HepG2 (cell line): ENCODE data around the gene MRPL28. TPM values are rescaled to one million over a fixed set of nuclear protein-coding genes. Genes with fewer than 3 reads are reported as not detected.

Experiments
- CENPX ChIP-seq: sonication (generic); formaldehyde crosslinking; IDR thresholded peaks from 2 replicates; pipeline ENCODE4 v1.9.0; 2021; ENCODE audit warnings: mild to moderate bottlenecking, missing genetic modification reagents, moderate library complexity
- GPN1 ChIP-seq: sonication (generic); formaldehyde crosslinking; IDR thresholded peaks from 2 replicates; pipeline ENCODE4 v1.5.1; 2020; ENCODE audit warnings: missing genetic modification reagents, borderline replicate concordance
- IRF2 ChIP-seq: IDR thresholded peaks from 2 replicates; pipeline ENCODE4 v1.6.1; 2018; ENCODE audit warnings: missing genetic modification reagents, missing compliant biosample characterization
- KAT7 ChIP-seq: IDR thresholded peaks from 2 replicates; pipeline ENCODE4 v1.6.1; 2018; ENCODE audit warnings: borderline replicate concordance, missing compliant biosample characterization
- KLF15 ChIP-seq: sonication (generic); formaldehyde crosslinking; IDR thresholded peaks from 2 replicates; pipeline ENCODE4 v1.8.1; 2023; ENCODE audit warnings: borderline replicate concordance, mild to moderate bottlenecking, inconsistent platforms, missing genetic modification reagents, mixed read lengths
- MZF1 ChIP-seq: sonication (generic); formaldehyde crosslinking; IDR thresholded peaks from 2 replicates; pipeline ENCODE4 v1.8.1; 2023; ENCODE audit warnings: mild to moderate bottlenecking, missing genetic modification reagents, borderline replicate concordance
- SOX5 ChIP-seq: IDR thresholded peaks from 2 replicates; pipeline ENCODE4 v1.6.1; 2016; ENCODE audit warnings: borderline replicate concordance
- TRAFD1 ChIP-seq: sonication (generic); formaldehyde crosslinking; IDR thresholded peaks from 2 replicates; pipeline ENCODE4 v1.5.1; 2020; ENCODE audit warnings: missing genetic modification reagents, mild to moderate bottlenecking, borderline replicate concordance
- ZBTB26 ChIP-seq: IDR thresholded peaks from 2 replicates; pipeline ENCODE4 v1.6.1; 2016; ENCODE audit warnings: missing compliant biosample characterization, missing genetic modification reagents, borderline replicate concordance
- ZNF335 ChIP-seq: sonication (generic); formaldehyde crosslinking; IDR thresholded peaks from 2 replicates; pipeline ENCODE4 v1.4.0; 2020; ENCODE audit warnings: missing genetic modification reagents
- ZNF407 ChIP-seq: sonication (generic); formaldehyde crosslinking; IDR thresholded peaks from one replicate; pipeline ENCODE4 v1.5.1; 2020; ENCODE audit warnings: mild to moderate bottlenecking, missing genetic modification reagents; ENCODE audit errors: not compliant biosample characterization
- polyA plus RNA-seq, 8 experiments: library from polyadenylated mRNA; depleted of rRNA in 3 of 8; stranded (reverse) in 7 of 8; unstranded in 1 of 8; fragments of >200 nt; fragmentation: Illumina TruSeq in 4 of 8; extraction: Trizol in 4 of 8; gene quantifications; 2 replicates each; pipeline versions ENCODE4 v1.2.1 to v1.2.3, GENCODE V29; 2011 to 2016; ENCODE audit warnings: low read depth in 4 of 8, missing spikeins in 1 of 8, mixed read lengths in 1 of 8; ENCODE audit not compliant: insufficient read depth in 1 of 8
- total RNA-seq, 5 experiments: library from RNA; depleted of rRNA; stranded (reverse); fragments of >200 nt; fragmentation: Illumina TruSeq; extraction: Trizol; gene quantifications; 2 replicates each; pipeline ENCODE4 v1.2.3, GENCODE V29; 2016; ENCODE audit warnings: low read depth in 1 of 5
- TF ChIP-seq, protein P1 (sequence below): sonication (generic); formaldehyde crosslinking; IDR thresholded peaks from 2 replicates; pipeline ENCODE4 v1.4.0; 2020; ENCODE audit warnings: mild to moderate bottlenecking, missing genetic modification reagents
- TF ChIP-seq, protein P2 (sequence below): sonication (generic); formaldehyde crosslinking; IDR thresholded peaks from 2 replicates; pipeline ENCODE4 v1.5.0; 2020; ENCODE audit warnings: mild to moderate bottlenecking, low read depth, missing genetic modification reagents, borderline replicate concordance

Gene MRPL28
- total and polyA plus RNA-seq, 2 of the 13 experiments (the other 11 are each of a cell fraction or from before 2014, with no cell fraction given), result 114 to 135 TPM

DNA sequence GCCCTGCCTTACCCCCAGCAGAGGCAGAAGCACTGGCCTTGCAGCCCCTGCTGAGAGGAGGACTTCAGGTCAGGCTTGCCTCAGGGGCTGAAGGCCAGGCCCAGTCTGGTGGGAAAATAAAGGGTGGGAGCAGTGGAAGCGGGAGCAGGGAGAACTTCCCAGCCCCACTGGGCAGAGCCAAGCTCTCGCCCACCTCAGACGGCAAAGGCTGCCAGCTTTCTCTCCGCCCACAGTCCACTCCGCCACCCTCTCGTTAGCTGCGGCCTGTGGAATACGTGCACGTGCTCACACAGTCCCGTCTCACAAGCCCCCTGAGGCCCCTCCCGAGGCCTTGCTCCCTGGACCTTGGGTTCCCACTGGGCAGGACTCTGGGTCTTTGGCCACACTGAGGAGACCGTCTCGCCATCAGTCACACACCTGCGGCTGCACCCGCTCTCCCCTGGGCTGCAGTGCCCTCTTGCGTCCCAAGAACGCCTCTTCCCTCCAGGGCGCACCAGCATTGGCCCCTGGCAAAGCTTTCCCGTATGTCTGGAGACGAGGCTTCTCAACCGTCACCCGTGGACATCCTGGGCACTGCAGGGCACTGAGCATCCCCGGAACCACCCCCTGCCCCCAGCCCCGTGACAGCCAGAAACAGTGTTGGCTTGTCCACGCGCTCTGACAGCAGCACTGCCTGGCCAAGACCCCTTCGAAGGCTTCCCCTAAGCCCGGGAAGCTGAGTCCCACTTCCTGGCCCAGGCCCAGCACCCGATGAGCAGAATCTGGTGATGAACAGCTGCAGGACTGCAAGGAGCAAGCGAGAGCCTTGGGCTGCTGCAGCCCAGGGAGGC is 8.3 kb downstream of the MRPL28 start (continued):
- no peak for TF ChIP-seq TRAFD1 (CRISPR knock-in tag)
- TF ChIP-seq IRF2 (CRISPR knock-in tag), result peak; percentile 60; the same call in 1 of the 2 replicates
- no peak for TF ChIP-seq GPN1 (CRISPR knock-in tag)
- TF ChIP-seq MZF1 (CRISPR knock-in tag), result no peak
- TF ChIP-seq ZBTB26 (CRISPR knock-in tag), result peak; percentile 49; the same call in 1 of the 2 replicates
- TF ChIP-seq ZNF407 (CRISPR knock-in tag), result peak; percentile 52
- TF ChIP-seq KLF15, result no peak
- TF ChIP-seq SOX5 (CRISPR knock-in tag), result peak; percentile 50
- TF ChIP-seq ZNF335 (CRISPR knock-in tag), result no peak
- TF ChIP-seq, protein P1, sequence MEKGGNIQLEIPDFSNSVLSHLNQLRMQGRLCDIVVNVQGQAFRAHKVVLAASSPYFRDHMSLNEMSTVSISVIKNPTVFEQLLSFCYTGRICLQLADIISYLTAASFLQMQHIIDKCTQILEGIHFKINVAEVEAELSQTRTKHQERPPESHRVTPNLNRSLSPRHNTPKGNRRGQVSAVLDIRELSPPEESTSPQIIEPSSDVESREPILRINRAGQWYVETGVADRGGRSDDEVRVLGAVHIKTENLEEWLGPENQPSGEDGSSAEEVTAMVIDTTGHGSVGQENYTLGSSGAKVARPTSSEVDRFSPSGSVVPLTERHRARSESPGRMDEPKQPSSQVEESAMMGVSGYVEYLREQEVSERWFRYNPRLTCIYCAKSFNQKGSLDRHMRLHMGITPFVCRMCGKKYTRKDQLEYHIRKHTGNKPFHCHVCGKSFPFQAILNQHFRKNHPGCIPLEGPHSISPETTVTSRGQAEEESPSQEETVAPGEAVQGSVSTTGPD, result no peak
- TF ChIP-seq KAT7, result peak; percentile 77; the same call in 1 of the 2 replicates
- TF ChIP-seq CENPX (CRISPR knock-in tag), result no peak
- TF ChIP-seq, protein P2, sequence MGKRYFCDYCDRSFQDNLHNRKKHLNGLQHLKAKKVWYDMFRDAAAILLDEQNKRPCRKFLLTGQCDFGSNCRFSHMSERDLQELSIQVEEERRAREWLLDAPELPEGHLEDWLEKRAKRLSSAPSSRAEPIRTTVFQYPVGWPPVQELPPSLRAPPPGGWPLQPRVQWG (CRISPR knock-in tag), result no peak
